GM12878 (cell line): ENCODE measurements around the gene FOXO3.

Experiments
- GABPA ChIP-seq: IDR thresholded peaks from 2 replicates; pipeline ENCODE4 v1.6.1; 2014; ENCODE audit warnings: antibody characterized with exemption, low read depth, mild to moderate bottlenecking, inconsistent platforms
- HDAC6 ChIP-seq: fragments of 200-600 bp; sonication (generic); IDR thresholded peaks from one replicate; pipeline ENCODE4 v1.8.0; 2017; ENCODE audit warnings: antibody characterized with exemption; ENCODE audit not compliant: unreplicated experiment
- KDM1A ChIP-seq: fragments of 200-600 bp; sonication (generic); IDR thresholded peaks from 2 replicates; pipeline ENCODE4 v1.6.1; 2016; ENCODE audit warnings: borderline replicate concordance
- POLR2A ChIP-seq: IDR thresholded peaks from 2 replicates; pipeline ENCODE4 v1.6.1; 2011; ENCODE audit warnings: low read depth, mild to moderate bottlenecking, low read length
- STAT3 ChIP-seq: IDR thresholded peaks from 2 replicates; pipeline ENCODE4 v1.6.1; 2011; ENCODE audit warnings: low read depth, low read length, improper control_type of control experiment
- TF ChIP-seq, protein P1 (sequence below): fragments of 450-650 bp; formaldehyde crosslinking; IDR thresholded peaks from 2 replicates; pipeline ENCODE4 v1.4.0; 2022; ENCODE audit warnings: mild to moderate bottlenecking, moderate library complexity

GRCh38 chr6:108669673-108670072 is 109.0 kb downstream of the FOXO3 start:
- TF ChIP-seq STAT3 (no peak), HDAC6 (no peak), POLR2A (no peak), GABPA (no peak), KDM1A (no peak)
- TF ChIP-seq, protein P1, sequence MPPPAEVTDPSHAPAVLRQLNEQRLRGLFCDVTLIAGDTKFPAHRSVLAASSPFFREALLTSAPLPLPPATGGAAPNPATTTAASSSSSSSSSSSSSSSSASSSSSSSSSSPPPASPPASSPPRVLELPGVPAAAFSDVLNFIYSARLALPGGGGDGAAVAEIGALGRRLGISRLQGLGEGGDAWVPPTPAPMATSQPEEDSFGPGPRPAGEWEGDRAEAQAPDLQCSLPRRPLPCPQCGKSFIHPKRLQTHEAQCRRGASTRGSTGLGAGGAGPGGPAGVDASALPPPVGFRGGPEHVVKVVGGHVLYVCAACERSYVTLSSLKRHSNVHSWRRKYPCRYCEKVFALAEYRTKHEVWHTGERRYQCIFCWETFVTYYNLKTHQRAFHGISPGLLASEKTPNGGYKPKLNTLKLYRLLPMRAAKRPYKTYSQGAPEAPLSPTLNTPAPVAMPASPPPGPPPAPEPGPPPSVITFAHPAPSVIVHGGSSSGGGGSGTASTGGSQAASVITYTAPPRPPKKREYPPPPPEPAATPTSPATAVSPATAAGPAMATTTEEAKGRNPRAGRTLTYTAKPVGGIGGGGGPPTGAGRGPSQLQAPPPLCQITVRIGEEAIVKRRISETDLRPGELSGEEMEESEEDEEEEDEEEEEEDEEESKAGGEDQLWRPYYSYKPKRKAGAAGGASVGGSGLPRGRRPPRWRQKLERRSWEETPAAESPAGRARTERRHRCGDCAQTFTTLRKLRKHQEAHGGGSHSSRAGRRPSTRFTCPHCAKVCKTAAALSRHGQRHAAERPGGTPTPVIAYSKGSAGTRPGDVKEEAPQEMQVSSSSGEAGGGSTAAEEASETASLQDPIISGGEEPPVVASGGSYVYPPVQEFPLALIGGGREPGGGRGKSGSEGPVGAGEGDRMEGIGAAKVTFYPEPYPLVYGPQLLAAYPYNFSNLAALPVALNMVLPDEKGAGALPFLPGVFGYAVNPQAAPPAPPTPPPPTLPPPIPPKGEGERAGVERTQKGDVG (CRISPR knock-in tag): no peak
